ENCODE data around the gene COL4A2.

COL4A2 gene

DNA sequence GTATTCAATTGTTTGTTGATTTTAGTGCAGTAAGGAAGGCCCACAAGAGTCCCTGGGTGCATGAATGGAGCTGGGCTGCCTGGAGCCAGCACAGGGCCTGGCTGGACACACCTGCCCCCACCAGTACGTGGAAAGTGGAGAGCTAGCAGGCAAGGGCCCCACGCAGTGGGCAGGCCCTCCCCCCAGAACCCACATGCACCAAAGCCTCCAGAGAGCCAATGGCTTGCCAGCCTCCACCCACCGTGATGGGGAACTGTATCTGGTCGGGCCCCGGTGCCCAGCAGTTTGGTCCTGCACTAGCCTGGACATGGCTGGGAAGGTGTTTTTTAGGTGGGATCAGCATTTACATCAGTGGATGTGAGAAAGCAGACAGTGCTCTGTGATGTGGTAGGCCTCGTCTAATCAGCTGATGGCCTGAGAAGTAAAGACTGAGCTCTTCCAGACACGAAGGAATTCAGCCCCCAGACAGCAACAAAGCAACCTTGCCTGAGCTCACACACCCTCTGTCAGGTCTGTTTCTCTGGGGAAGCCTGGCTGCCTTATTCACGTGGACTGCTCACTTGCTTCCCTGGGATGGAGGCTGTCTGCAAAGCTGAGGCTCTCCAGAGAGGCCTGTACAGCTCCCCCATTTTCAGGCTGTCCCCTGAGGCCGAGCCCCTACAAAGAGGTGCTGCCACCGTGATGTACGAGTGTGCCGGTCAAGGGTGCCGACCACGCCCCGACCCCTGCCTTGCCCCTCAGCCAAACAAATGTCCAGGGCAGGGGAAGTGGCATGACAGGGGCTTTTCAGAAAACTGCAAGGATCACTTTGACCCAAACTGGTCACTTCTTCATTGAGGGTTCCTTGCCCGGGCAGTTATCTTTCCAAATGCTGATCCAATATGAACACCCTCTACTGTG is 226.9 kb downstream of the COL4A2 start:
- DNase-seq (ENCODE audit: low read depth) = no peak

DNA sequence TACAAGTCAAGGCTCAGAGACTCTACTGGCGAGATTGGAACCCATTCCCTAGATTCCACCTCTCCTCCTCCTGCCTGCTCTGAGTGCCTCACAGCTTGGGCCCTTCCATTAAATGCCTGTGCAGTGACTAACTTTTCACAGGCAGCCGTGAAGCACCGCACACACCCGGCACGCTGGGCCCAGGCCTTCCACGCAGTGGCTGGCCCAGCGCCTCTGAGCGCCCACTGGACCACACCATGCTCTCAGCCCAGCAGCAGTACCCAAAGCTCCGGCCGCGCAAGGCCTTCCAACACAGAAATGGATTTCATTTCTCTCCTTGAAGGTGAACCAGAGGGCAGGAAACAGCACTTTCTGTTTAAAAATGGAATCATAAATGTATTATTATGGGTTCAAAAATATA is 228.4 kb downstream of the COL4A2 start:
- DNase-seq (ENCODE audit: low read depth) = no peak

DNA sequence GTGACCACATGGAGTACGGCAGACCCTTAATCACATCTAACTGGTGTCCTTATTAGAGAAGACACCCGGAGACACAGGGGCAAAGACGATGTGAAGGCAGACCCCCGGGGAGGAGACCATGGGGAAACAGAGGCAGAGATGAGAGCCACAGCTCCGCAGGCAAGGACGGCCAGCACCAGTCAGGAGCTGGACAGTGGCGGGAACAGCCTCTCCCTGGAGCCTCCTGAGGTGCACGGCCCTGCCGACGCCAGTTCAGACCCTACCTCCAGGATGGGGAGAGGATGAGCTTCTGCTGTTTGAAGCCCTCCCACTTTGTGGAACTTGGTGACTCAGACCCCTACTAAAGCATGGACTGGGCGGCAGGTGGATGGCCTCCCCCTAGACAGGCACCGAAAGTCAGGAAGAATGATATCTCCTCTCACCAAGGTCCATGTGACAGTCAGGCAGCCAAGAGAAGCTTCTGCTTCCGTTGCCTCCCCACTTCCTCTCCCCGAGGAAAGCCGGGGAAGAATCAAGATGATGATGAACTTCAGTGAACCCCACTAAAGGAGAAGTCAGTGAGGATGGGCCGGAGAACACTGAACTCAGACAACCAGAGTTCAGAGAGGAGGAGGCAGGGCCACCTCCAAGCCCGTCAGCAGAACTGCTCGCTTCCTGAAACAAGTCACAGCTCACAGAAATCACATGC is 229.1 kb downstream of the COL4A2 start:
- DNase-seq (ENCODE audit: low read depth) = no peak

DNA sequence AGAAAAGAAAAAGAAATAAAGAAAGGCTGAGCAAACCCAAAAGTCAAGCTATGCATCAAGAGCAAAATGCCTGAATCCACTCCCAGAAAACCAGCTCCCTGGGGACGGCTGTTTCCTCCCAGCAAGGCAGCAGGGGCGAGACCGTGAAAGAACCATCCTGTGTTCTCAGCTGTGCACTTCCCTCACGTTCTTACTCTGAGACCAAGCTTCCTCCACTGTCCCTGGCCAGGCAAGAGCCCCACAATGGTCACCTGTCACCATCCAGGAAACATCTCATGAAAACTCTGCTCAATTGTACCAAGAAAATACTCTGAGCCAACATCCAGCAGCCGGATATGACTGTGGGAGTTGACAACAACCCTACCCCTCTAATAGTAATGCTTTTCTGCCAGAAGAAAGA is 231.5 kb downstream of the COL4A2 start:
- no peak for DNase-seq (ENCODE audit: low read depth)

DNA sequence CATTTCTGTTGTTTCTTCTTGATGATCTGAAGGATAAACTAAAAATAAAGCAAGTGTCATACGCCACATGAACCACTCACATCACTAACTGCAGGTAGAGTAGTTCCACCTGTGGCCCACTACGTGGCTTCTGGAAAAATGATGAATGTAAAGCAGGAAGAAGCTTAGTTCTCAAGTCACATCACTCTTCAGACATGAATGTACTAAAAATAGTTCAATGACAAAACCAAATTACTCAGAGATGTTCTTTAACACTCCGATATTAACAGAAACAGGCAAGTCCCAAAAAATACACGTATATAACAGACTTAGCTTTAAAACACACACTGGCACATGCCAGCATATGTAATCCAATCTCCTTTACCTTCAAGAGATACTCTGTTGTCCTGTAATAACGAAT is 232.8 kb downstream of the COL4A2 start:
- DNase-seq (ENCODE audit: low read depth) = no peak

DNA sequence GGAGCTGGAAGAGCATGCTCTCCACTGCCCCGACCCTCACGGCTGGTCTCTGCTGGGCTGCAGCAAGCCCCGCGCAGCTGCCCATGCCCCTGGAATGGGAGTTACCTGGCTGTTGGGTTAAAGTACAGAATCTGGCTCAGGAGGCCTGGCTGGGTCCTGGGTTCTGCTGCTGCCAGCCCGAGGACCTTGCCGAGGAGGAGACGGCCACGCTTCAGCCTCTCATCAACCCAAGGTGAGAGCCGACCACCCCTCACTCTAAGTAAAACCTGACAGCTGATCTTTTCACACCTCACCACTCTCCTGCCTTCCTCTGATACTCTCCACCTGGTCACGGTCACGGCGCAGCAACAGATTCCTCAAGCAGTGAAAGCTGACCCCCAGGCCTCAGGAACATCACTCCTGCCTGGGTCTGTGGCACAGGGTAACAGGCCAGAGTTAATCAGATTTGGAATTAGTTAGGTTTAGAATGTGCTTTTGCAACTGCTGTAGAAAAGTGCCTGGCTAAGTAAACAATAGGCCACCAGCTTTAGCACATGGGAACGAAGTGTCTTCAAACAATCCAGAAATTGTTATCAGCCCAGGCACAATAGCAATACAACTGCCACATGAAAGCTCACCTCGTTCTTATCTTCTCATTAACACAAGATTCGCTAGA is 233.9 kb downstream of the COL4A2 start:
- no peak for DNase-seq (ENCODE audit: low read depth)

DNA sequence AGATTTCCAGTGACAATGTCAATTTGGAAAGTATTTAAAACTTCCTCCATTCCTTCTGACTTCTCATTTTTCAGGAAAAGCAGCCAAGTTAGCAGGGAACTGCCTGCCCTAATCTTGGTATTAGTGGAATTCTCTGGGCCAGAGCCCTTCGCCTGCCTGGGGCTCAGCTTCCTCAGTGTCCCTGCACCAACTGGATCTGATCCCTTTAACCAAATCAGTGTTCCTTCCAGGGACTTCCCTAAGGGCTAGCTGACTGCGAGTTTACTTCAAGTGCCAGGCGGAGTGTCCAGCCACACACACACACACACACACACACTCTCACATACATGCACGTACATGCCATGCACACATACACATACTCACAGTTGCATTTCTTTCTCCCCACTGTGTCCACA is 234.4 kb downstream of the COL4A2 start:
- DNase-seq (ENCODE audit: low read depth) = no peak

DNA sequence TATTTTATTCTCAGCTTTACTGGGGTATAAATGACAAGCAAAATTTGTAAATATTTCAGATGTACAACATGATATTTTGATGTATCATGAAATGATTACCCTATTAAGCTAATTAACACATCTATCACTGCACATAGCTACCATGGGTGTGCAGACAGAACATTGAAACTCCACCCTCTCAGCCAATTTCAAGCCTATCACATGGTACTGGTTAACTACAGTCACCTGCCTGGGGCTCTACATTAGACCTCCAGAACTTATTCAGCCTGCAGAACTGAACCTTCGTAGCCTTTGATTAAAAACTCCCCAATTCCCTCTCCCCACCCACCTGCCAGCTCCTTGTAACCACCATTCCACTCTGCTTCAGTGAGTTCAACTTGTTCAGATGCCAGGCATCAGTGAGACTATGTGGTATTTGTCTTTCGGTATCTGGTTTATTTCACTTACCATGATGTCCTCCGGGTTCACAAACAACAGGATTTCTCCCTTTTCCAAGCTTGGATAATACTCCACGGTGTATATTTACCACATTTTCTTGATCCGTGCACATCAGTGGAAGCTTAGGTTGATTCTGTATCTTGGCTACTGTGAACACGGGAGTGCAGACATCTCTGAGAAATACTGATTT is 235.2 kb downstream of the COL4A2 start:
- no peak for DNase-seq (ENCODE audit: low read depth)

DNA sequence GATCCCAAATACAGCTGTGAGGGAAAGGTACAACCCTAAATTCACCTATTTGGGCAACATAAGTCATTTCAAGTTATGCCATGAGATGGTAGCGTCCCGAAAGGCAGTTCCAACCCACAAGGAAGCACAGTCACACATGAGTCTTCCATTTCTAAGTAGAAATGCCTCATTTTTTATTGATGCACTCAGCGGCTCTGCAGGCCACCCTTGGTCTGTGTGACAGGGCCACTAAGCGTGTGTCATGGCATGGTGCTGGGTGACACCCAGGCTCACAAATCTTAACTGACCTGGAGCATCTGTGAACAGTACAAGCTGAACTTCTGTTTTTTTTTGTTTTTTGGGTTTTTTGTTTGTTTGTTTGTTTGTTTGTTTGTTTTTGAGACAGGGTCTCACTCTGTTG is 239.3 kb downstream of the COL4A2 start:
- no peak for DNase-seq (ENCODE audit: low read depth)

DNA sequence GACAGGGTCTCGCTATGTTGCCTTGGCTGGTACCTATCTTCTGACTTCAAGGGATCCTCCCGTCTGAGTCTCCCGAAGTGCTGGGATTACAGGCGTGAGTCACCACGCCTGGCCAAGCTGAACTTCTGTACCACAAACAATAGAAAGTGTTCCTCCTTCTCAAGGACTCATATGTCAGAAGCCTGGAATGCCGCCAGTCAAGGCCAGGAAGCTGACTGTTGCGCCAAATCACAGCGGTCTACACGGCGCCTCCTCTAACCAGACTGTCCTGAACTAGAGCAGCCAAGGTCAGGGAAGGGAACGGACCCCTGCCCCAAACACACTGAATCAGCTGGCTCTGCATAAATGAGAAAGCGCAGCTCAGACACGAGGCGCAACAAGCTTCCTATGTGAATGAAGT is 239.8 kb downstream of the COL4A2 start:
- no peak for DNase-seq (ENCODE audit: low read depth)

DNA sequence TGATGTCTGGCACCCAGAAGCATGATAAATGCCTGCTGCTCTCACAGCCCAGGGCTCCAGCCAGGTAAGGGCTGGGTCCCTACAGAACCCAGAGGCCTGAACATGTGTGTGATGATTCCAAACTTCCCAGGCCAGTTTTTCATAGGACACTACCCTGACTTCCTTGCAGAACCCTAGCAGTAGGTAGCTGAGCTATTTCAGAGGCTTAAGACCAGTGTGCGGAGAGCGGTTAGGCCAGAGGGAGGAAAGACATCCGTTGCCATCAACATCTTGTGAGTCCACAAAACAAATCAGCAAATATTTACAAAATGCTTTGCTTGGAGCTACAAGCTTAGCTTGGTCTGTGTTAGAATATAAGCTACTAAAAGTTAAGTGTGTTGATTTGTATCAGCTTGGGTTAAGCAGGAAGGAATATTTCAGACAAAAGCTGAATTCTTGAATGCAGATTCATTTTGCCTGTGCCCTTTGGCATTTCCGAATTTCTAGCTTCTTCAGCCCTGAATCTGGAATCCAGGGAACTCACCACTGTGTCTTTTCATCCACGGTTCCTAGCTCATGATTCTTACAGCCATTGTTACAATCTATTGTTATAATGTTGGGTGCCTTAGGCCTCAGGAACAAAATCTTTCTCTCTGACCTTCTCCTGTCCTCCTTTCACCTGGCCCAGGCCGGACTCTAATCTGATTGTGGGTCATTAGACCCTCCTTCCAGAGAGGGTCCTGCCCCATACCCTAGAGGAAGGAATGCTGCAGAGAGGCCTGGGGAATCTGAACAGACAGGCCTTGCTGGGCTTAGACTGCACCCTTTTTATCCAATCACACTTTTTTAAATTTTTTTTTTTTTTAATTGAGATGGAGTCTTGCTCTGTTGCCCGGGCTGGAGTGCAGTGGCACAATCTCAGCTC is 242.1 kb downstream of the COL4A2 start:
- DNase-seq (ENCODE audit: low read depth) = no peak

DNA sequence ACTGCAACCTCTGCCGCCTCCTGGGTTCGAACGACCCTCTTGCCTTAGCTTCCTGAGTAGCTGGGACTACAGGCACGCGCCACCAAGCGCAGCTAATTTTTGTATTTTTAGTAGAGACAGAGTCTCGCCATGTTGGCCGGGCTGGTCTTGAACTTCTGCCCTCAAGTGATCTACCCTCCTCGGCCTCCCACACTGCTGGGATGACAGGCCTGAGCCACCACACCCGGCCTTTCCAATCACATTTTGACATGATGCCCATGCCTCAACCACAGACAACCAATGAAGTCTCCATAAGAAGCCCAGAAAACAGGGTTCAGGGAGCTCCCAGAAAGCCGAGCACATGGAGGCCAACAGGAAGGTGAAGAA is 242.7 kb downstream of the COL4A2 start:
- DNase-seq (ENCODE audit: low read depth) = no peak

DNA sequence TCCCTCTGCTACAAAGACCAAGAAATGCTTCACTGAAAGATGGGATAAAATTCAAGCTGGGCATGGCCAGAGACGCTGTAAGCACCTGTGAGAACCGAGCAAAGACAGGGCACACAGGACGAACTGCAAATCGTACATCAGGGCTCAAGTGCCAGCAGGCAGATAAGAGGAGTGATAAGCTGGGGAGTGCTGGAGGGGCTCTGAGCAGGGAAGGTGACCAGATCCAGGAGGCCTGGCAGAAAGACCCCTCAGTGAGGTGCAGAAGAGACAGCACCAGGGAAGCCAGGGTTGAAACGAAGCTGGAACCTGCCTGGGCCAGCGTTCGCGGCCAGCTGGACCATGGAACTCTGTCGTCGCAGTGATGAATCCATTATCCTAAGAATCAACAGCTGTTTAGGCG is 244.2 kb downstream of the COL4A2 start:
- DNase-seq (ENCODE audit: low read depth) = no peak

DNA sequence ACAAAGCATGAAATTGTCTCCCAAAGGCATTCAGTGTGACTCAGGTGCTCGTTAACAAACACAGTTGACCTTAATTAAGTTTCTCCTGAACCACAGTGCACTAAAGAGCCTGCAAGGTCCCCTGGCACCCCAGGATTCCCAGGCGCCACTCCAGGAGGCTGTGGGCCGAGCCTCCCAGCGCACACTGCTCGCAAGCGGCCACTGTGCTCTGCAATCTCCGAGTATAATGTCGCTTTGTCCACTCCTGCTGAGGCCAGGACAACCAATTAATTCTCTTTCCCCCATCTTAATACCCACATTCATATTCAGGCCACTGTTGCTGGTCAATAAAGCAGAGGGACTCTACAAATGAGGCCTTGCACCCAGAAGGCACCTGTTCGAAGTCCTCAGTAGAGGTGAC is 245.7 kb downstream of the COL4A2 start:
- DNase-seq (ENCODE audit: low read depth) = no peak

DNA sequence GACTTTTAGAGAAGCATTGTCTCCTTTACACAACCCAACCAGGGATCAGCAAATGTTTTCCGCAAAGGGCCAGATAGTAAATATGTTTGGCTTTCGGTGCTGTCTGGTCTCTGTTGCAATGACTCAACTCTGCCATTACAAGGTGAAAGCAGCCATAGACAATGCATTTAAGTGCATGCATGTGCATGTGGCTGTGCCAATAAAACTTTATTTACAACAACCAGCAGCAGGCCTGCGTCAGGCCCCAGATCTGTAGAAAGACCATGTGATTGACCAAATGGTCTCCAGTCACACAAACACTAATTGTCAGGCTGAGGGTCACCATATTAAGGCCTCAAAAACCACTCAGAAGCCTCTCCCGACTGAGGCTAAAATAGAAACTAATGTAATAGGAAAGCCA is 246.3 kb downstream of the COL4A2 start:
- DNase-seq (ENCODE audit: low read depth) = no peak

DNA sequence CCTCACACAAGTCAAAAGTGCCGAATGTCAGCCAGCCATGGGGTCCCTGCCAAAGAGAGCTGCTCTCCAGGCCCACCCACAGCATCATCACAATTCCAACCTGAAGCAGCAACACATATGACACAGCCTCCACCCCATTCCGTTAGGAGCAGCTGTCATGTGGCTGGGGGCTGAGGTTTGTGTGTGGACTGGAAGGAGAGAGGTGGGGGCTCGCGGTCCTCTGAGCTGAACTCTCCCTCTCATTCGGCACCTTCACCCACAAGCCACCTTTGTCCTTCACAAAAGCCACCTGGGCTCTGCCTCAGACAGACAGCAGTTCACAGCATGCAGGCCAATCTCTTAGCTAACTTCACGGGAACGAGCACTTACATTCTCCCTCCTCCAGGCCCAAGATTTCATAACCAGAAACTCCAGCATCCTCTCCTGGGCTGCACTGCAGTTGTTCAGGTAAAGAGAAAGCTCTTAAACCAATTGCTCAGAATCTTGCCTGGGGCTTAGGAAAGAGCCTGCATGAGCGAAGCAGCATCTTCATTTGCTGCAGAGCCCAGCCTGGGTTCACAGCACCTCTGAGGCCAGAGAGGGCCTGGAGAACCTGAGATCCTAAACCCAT is 247.2 kb downstream of the COL4A2 start:
- no peak for DNase-seq (ENCODE audit: low read depth)

DNA sequence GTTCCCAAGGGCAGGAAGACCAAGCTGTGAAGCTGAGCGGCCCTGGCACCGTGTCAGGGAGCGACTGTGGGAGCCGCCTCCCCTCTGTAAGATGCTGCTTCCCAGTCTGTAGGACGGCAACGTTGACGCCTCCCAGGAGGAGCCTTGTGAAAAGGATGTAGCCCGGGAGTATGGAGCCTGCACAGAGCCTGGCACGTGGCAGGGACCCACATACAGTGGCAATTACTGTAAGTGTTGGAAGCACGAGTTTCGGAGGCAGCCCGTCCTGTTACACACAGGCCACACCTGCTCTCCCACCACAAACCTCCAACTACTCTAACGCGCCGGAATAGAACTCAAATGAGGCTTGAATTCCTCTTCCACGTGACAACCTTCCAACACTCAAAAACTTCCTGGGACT is 247.9 kb downstream of the COL4A2 start:
- DNase-seq (ENCODE audit: low read depth) = no peak

DNA sequence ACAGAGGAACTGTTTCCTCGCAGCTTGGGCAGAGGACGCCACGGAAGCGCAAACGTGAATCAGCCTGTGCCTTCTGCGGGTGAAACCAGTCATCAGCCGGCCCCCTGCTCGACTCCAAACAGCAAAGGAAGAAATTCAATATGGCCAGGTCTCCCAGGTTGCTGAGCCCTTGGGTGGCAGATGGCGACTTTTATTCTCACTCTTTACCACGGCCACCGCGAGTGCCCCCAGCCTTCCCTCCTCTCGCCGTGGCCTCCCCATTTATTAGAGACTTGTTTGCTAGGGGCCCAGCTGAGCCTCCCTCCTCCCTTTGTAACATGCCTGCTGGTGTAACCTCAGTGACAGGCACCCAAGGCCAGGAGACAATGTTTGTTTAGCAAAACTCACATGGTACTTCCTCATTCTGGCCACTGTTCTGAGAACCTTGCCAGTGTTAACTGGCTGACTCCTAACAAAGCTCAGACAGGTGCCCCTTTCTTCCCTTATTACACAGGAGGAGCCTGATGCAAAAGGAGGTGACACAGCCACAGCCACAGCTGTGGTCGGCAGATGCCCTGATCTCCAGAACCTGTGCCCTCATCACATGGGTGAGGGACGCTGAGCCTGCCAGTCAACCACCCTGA is 248.6 kb downstream of the COL4A2 start:
- DNase-seq (ENCODE audit: low read depth) = no peak

DNA sequence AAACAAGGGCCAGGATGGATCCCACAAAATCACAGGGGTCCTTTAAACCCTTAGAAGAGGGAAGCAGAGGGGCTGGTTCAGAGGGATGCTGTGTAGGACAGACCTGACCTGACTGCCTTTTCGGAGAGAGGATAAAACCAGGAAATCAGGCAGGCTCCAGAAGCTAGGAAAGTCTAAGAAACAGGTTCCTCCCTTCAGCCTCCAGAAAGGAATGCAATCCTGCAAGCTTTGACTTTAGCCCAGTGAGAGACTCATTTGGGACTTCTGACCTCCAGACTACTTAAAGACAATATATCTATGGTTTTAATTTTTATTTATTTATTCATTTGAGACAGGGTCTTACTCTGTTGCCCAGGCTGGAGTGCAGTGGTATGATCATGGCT is 249.1 kb downstream of the COL4A2 start:
- no peak for DNase-seq (ENCODE audit: low read depth)

DNA sequence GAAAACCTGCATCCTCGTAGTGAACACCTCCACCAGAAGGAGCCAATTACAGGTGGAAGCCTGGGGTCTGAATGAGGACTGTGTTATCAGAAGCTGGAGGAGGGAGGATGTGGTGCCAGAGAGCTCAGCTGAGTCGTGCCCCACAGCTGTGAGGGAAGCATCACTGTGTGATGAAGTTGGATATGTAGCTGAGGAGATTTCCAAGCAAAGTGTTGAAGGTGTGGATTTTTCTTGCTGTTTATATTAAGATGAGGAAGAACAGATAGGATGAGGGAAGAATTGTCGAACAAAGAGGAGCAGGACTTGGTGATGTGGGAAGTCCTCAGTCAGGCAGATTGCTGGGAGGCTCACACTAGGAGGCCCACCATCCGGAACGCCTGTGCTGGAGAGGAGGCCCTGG is 250.0 kb downstream of the COL4A2 start:
- no peak for DNase-seq (ENCODE audit: low read depth)
